HEK293 (cell line): ENCODE results near the gene NFYB.

Source experiments
- CTCF ChIA-PET: fragments of 350-600 bp; formaldehyde crosslinking; extraction: SDS; loops from one replicate; lab custom pipeline; 2021; ENCODE audit warnings: antibody characterized with exemption; lab: Yijun Ruan, JAX
- POLR2A ChIA-PET: fragments of 300-600 bp; formaldehyde crosslinking; extraction: SDS; loops from one replicate; lab custom pipeline; 2020; ENCODE audit warnings: antibody characterized with exemption, inconsistent platforms; lab: Yijun Ruan, JAX
- H3K27ac ChIP-seq: fragments of 200-500 bp; sonication (Bioruptor generic); 2 replicates; pipeline ENCODE4 v1.5.1; 2014; ENCODE audit warnings: low read depth, low read length, control low read depth, inconsistent platforms; ENCODE audit errors: extremely low read depth
- H3K36me3 ChIP-seq, 2 experiments: fragments of 200-500 bp in 1 of 2; sonication (Bioruptor generic) in 1 of 2; 1 replicate in 1 of 2; 2 replicates in 1 of 2; pipeline ENCODE4 v1.5.1; 2014 to 2017; ENCODE audit warnings: inconsistent platforms in 2 of 2, low read length in 2 of 2; ENCODE audit not compliant: control insufficient read depth in 2 of 2, insufficient read depth in 1 of 2
- H3K4me1 ChIP-seq: fragments of 200-500 bp; sonication (Bioruptor generic); 2 replicates; pipeline ENCODE4 v1.5.1; 2014; ENCODE audit warnings: mild to moderate bottlenecking, low read length, inconsistent platforms; ENCODE audit not compliant: control insufficient read depth, insufficient read depth
- H3K4me3 ChIP-seq: 2 replicates; pipeline ENCODE4 v1.5.1; 2011; ENCODE audit warnings: low read depth, mild to moderate bottlenecking, control low read depth, low read length, moderate library complexity
- H3K9me3 ChIP-seq: fragments of 200-500 bp; sonication (Bioruptor generic); 2 replicates; pipeline ENCODE4 v1.5.1; 2014; ENCODE audit warnings: low read depth, low read length, inconsistent platforms; ENCODE audit not compliant: control insufficient read depth, insufficient read depth
- BCL11B ChIP-seq: fragments of 450-650 bp; formaldehyde crosslinking; IDR thresholded peaks from 2 replicates; pipeline ENCODE4 v1.5.1; 2016; ENCODE audit warnings: low read depth, missing biosample characterization, missing genetic modification characterization
- CTCF ChIP-seq: fragments of 450-650 bp; formaldehyde crosslinking; IDR thresholded peaks from 2 replicates; pipeline ENCODE4 v1.5.1; 2016; ENCODE audit warnings: missing biosample characterization, missing genetic modification characterization
- FEZF1 ChIP-seq: fragments of 450-650 bp; formaldehyde crosslinking; IDR thresholded peaks from 2 replicates; pipeline ENCODE4 v1.5.1; 2016; ENCODE audit warnings: missing biosample characterization, missing genetic modification characterization
- PATZ1 ChIP-seq: fragments of 450-650 bp; formaldehyde crosslinking; IDR thresholded peaks from 2 replicates; pipeline ENCODE4 v1.5.1; 2016; ENCODE audit warnings: missing biosample characterization, missing genetic modification characterization
- SP2 ChIP-seq: fragments of 450-650 bp; formaldehyde crosslinking; IDR thresholded peaks from 2 replicates; pipeline ENCODE4 v1.5.1; 2016; ENCODE audit warnings: missing biosample characterization, missing genetic modification characterization
- TSHZ1 ChIP-seq: fragments of 450-650 bp; formaldehyde crosslinking; IDR thresholded peaks from 2 replicates; pipeline ENCODE4 v1.5.1; 2016; ENCODE audit warnings: missing biosample characterization, missing genetic modification characterization, borderline replicate concordance
- YY2 ChIP-seq: fragments of 450-650 bp; formaldehyde crosslinking; IDR thresholded peaks from 2 replicates; pipeline ENCODE4 v1.5.1; 2016; ENCODE audit warnings: missing biosample characterization, missing genetic modification characterization
- ZBTB1 ChIP-seq: fragments of 450-650 bp; formaldehyde crosslinking; IDR thresholded peaks from 2 replicates; pipeline ENCODE4 v1.5.1; 2016; ENCODE audit warnings: missing biosample characterization, missing genetic modification characterization
- ZFP3 ChIP-seq: fragments of 450-650 bp; formaldehyde crosslinking; IDR thresholded peaks from 2 replicates; pipeline ENCODE4 v1.5.1; 2016; ENCODE audit warnings: low read depth, missing biosample characterization, missing genetic modification characterization
- ZNF132 ChIP-seq: fragments of 450-650 bp; formaldehyde crosslinking; IDR thresholded peaks from 2 replicates; pipeline ENCODE4 v1.5.1; 2017; ENCODE audit warnings: missing biosample characterization, missing genetic modification characterization, borderline replicate concordance
- ZNF140 ChIP-seq: fragments of 450-650 bp; formaldehyde crosslinking; IDR thresholded peaks from 2 replicates; pipeline ENCODE4 v1.5.1; 2016; ENCODE audit warnings: missing biosample characterization, missing genetic modification characterization
- ZNF274 ChIP-seq, 2 experiments: fragments of 200-500 bp in 1 of 2; fragments of 450-650 bp in 1 of 2; sonication (Bioruptor generic) in 1 of 2; formaldehyde crosslinking in 1 of 2; IDR thresholded peaks; 2 replicates each; pipeline versions ENCODE4 v1.5.1 to v1.6.1; 2014 to 2016; ENCODE audit warnings: borderline replicate concordance in 1 of 2, inconsistent platforms in 1 of 2, low read length in 1 of 2, missing biosample characterization in 1 of 2, missing genetic modification characterization in 1 of 2
- ZNF280D ChIP-seq: fragments of 450-650 bp; formaldehyde crosslinking; IDR thresholded peaks from 2 replicates; pipeline ENCODE4 v1.5.1; 2016; ENCODE audit warnings: missing biosample characterization, missing genetic modification characterization
- ZNF449 ChIP-seq: fragments of 450-650 bp; formaldehyde crosslinking; IDR thresholded peaks from 2 replicates; pipeline ENCODE4 v1.5.1; 2017; ENCODE audit warnings: missing biosample characterization, mild to moderate bottlenecking, missing genetic modification characterization, moderate library complexity
- ZNF514 ChIP-seq: fragments of 450-650 bp; formaldehyde crosslinking; IDR thresholded peaks from 2 replicates; pipeline ENCODE4 v1.5.1; 2016; ENCODE audit warnings: missing biosample characterization, missing genetic modification characterization
- ZNF548 ChIP-seq: fragments of 450-650 bp; formaldehyde crosslinking; IDR thresholded peaks from 2 replicates; pipeline ENCODE4 v1.5.1; 2016; ENCODE audit warnings: missing biosample characterization, missing genetic modification characterization
- ZNF585B ChIP-seq: fragments of 450-650 bp; formaldehyde crosslinking; IDR thresholded peaks from 2 replicates; pipeline ENCODE4 v1.5.1; 2016; ENCODE audit warnings: missing biosample characterization, missing genetic modification characterization
- ZNF610 ChIP-seq: fragments of 450-650 bp; formaldehyde crosslinking; IDR thresholded peaks from 2 replicates; pipeline ENCODE4 v1.5.1; 2016; ENCODE audit warnings: missing biosample characterization, missing genetic modification characterization, borderline replicate concordance
- ZNF629 ChIP-seq: fragments of 450-650 bp; formaldehyde crosslinking; IDR thresholded peaks from 2 replicates; pipeline ENCODE4 v1.5.1; 2017; ENCODE audit warnings: missing biosample characterization, missing genetic modification characterization
- ZNF645 ChIP-seq: fragments of 450-650 bp; formaldehyde crosslinking; IDR thresholded peaks from 2 replicates; pipeline ENCODE4; 2016; ENCODE audit warnings: missing biosample characterization, missing genetic modification characterization
- ZNF664 ChIP-seq: fragments of 450-650 bp; formaldehyde crosslinking; IDR thresholded peaks from 2 replicates; pipeline ENCODE4 v1.5.1; 2016; ENCODE audit warnings: missing biosample characterization, missing genetic modification characterization
- ZNF707 ChIP-seq: fragments of 450-650 bp; formaldehyde crosslinking; IDR thresholded peaks from 2 replicates; pipeline ENCODE4 v1.5.1; 2016; ENCODE audit warnings: missing biosample characterization, missing genetic modification characterization

The NFYB gene

GRCh38 chr12:104126548-104126947 is 11.5 kb downstream of the NFYB start (continued):
- no peak for TF ChIP-seq FEZF1 (tag by site-specific recombination)
- no peak for TF ChIP-seq SP2 (tag by site-specific recombination)
- no peak for TF ChIP-seq PATZ1 (tag by site-specific recombination)
- no peak for TF ChIP-seq ZNF514
- no peak for TF ChIP-seq ZNF274 (IDR thresholded peaks at IDR 0.05; ENCODE audit: low read length)
- no peak for TF ChIP-seq ZNF274 (tag by site-specific recombination; IDR thresholded peaks at IDR 0.05; ENCODE audit: borderline replicate concordance)
- no peak for TF ChIP-seq ZNF280D
- TF ChIP-seq ZNF707 (tag by site-specific recombination): no peak
- no peak for TF ChIP-seq ZNF585B (tag by site-specific recombination)
- no peak for TF ChIP-seq ZFP3 (tag by site-specific recombination)
- TF ChIP-seq ZNF548 (tag by site-specific recombination): no peak

- Histone ChIP-seq H3K9me3 (no peaks in the 10 kb centered on the region), H3K27ac (no peak overlapping the region), H3K4me3 (no peak overlapping the region), H3K4me1 (no peaks in the 10 kb centered on the region), H3K36me3 (peaks cover 74 to 81% of the 10 kb centered on the region in 2 experiments)
- ChIA-PET CTCF (interaction anchor here (0.6 to 5.2 kb wide), 3 partner anchors 10 to 215 kb away, joined by 3 to 42 read pairs (median 4); no protein-coding TSS in a partner anchor), POLR2A (interaction anchor here (1.8 kb wide), 1 partner anchor 15 kb away, joined by 7 read pairs; the partner anchor contains the start of gene NFYB)
- TF ChIP-seq ZNF645 (tag by site-specific recombination): no peak
- no peak for TF ChIP-seq ZNF610 (tag by site-specific recombination)
- TF ChIP-seq ZNF629 (tag by site-specific recombination): no peak
- TF ChIP-seq YY2 (tag by site-specific recombination): no peak
- no peak for TF ChIP-seq TSHZ1 (tag by site-specific recombination)
- no peak for TF ChIP-seq ZNF449
- no peak for TF ChIP-seq BCL11B
- no peak for TF ChIP-seq CTCF (tag by site-specific recombination)
- no peak for TF ChIP-seq ZBTB1 (tag by site-specific recombination)
- TF ChIP-seq ZNF140 (tag by site-specific recombination): no peak
- no peak for TF ChIP-seq ZNF132 (tag by site-specific recombination)
- no peak for TF ChIP-seq ZNF664
Observed at GRCh38 chr12:104122298-104122697, 15.7 kb downstream of the NFYB start.
